ENCODE results near the gene UQCC2.

- TF ChIP-seq EZH2 (IDR thresholded peaks at IDR 0.05; ENCODE audit: insufficient read depth, poor library complexity, severe bottlenecking) (no peak), EZH2phosphoT487 (IDR thresholded peaks at IDR 0.05; ENCODE audit: insufficient read depth, low read depth) (no peak)
Measured at GRCh38 chr6:33651403-33651802, 60.1 kb downstream of the UQCC2 start.

All from GM23248 (cell line).